GM08714 (cell line): Measurements from ENCODE around the gene MAP3K9.

Source experiments
- H3K4me3 ChIP-seq: fragments of 200-500 bp; sonication (Bioruptor generic); 2 replicates; pipeline ENCODE4 v1.5.1; 2014; ENCODE audit warnings: mild to moderate bottlenecking, low read length, inconsistent platforms
- ZNF274 ChIP-seq: IDR thresholded peaks from 2 replicates; pipeline ENCODE4 v1.6.1; 2012; ENCODE audit warnings: mild to moderate bottlenecking, low read depth, low read length

MAP3K9 gene

GRCh38 chr14:70697701-70698100, 111.6 kb downstream of the MAP3K9 start:
- TF ChIP-seq ZNF274, result no peak
- H3K4me3 ChIP-seq, result no peak overlapping the region

DNA sequence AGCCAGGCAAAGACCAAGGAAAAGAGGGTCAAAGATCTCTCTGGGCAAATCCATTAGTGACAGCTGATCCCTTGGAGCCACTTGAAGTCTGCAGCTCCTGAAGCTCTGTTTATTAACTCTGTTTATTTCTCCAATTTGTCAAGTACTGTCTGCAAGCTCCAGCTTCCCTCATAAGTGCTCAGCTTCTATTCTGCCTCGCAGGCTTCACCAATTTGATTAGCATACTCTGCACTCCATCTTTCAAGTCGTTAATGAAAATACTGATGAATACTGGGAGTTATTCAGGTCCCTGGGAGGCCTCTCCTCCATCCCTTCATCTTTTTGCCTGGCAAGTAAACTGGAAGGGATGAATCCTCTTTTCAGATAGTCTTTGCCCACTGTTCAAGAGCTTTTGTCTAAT, 113.3 kb downstream of the MAP3K9 start:
- H3K4me3 ChIP-seq, result no peak overlapping the region
- no peak for TF ChIP-seq ZNF274

- no peak for TF ChIP-seq ZNF274
- no peak overlapping the region for H3K4me3 ChIP-seq
Observed at GRCh38 chr14:70692210-70692609, 117.1 kb downstream of the MAP3K9 start.

GRCh38 chr14:70685474-70686197, 123.7 kb downstream of the MAP3K9 start:
- H3K4me3 ChIP-seq, result no peak overlapping the region
- no peak for TF ChIP-seq ZNF274

DNA sequence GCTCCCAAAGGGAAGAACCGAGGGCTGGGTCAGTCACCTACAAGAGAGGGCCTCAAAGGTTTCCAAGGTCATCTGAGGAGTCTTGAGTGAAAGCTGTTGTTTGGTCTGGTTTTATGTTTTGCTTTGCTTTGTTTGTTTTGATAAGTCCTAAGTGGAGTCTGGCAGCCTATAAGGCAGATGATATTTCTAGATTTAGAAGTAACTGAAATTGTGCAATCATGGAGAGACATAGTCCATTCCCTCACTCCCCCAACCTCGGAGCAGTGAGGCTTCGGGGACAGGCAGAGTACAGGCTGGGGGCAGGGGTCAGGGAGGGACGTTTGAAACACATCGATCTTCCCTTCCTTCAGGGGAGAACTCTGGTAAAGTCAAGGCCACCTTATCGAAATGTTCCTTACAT, 125.3 kb downstream of the MAP3K9 start:
- no peak overlapping the region for H3K4me3 ChIP-seq
- TF ChIP-seq ZNF274, result no peak

GRCh38 chr14:70680748-70681147, 128.6 kb downstream of the MAP3K9 start:
- no peak overlapping the region for H3K4me3 ChIP-seq
- TF ChIP-seq ZNF274, result no peak

GRCh38 chr14:70677341-70677740, 132.0 kb downstream of the MAP3K9 start:
- no peak overlapping the region for H3K4me3 ChIP-seq
- TF ChIP-seq ZNF274, result no peak
